H1 (cell line): ENCODE measurements around the gene RXRA. TPM values are rescaled to one million over a fixed set of nuclear protein-coding genes. Genes with fewer than 3 reads are reported as not detected.

Source experiments
- CHD2 ChIP-seq: IDR thresholded peaks from 2 replicates; pipeline ENCODE4 v1.6.1; 2012; ENCODE audit warnings: low read length, improper control_type of control experiment
- CHD7 ChIP-seq: fragments of 300-600 bp; sonication (generic); IDR thresholded peaks from 2 replicates; pipeline ENCODE4 v1.7.1; 2012; ENCODE audit warnings: low read length, moderate library complexity, mild to moderate bottlenecking, inconsistent platforms; ENCODE audit not compliant: insufficient replicate concordance
- CTBP2 ChIP-seq: IDR thresholded peaks from 2 replicates; pipeline ENCODE4 v1.7.0; 2011; ENCODE audit warnings: borderline replicate concordance, mild to moderate bottlenecking, moderate library complexity, mixed read lengths, low read length; ENCODE audit not compliant: insufficient read depth, insufficient read length
- SIX5 ChIP-seq: IDR thresholded peaks from 2 replicates; pipeline ENCODE4 v1.6.1; 2011; ENCODE audit warnings: mild to moderate bottlenecking, low read depth, low read length
- TEAD4 ChIP-seq: IDR thresholded peaks from 2 replicates; pipeline ENCODE4 v1.6.1; 2012; ENCODE audit warnings: low read depth, low read length, inconsistent platforms, mixed read lengths
- polyA plus RNA-seq, 7 experiments: library from polyadenylated mRNA; depleted of rRNA in 3 of 7; stranded (reverse) in 5 of 7; unstranded in 2 of 7; fragments of >200 nt in 5 of 7; fragments of 200-250 nt in 2 of 7; gene quantifications; 1 replicate in 5 of 7; 2 replicates in 1 of 7; 4 replicates in 1 of 7; pipeline versions ENCODE4 v1.2.1 to v1.2.3, GENCODE V29; 2011 to 2013; ENCODE audit warnings: missing spikeins in 2 of 7, mixed read lengths in 2 of 7
- total RNA-seq: library from RNA; stranded (reverse); fragmentation: NEBNext Ultra II Directional; extraction: Animal tissue kit (Norgen Biotek cat#: 25700); gene quantifications from 2 replicates; pipeline ENCODE4 v1.2.1, GENCODE V29; 2021

Gene RXRA
- total and polyA plus RNA-seq, 2 of the 8 experiments (the other 6 are each of a cell fraction or from before 2014, with no cell fraction given), result 9.8 to 29.4 TPM

- TF ChIP-seq CHD7 (no peak), CTBP2 (no peak), SIX5 (no peak), CHD2 (no peak), TEAD4 (no peak)
Observed at GRCh38 chr9:134391319-134392231, 65.3 kb downstream of the RXRA start (continued).
